Measurements from ENCODE around the gene ACOT8.

Gene ACOT8

GRCh38 chr20:45890077-45890984 lies 33.1 kb upstream of the ACOT8 start:
- CTCF ChIA-PET: interaction anchor here (0.5 kb wide), 1 partner anchor 38 kb away, joined by 4 read pairs; no protein-coding TSS in a partner anchor
- POLR2A ChIA-PET: interaction anchor here (0.7 to 5.6 kb wide), 4 partner anchors 8 to 57 kb away, joined by 3 to 30 read pairs (median 4); partner anchors contain the start of genes SNX21 and ZSWIM1
- no peak for DNase-seq (ENCODE audit: extremely low spot score)
- TF ChIP-seq NFRKB (IDR thresholded peaks at IDR 0.05): no peak
- TF ChIP-seq ZNF384 (IDR thresholded peaks at IDR 0.05): no peak
- TF ChIP-seq TARDBP (IDR thresholded peaks at IDR 0.05): no peak
- no peak for TF ChIP-seq ELF4 (IDR thresholded peaks at IDR 0.05)
- TF ChIP-seq L3MBTL2 (conservative IDR thresholded peaks at IDR 0.05): no peak
- no peak for TF ChIP-seq FOXK2 (IDR thresholded peaks at IDR 0.05)
- TF ChIP-seq SUZ12 (IDR thresholded peaks at IDR 0.05): no peak
- TF ChIP-seq LEF1 (IDR thresholded peaks at IDR 0.05; ENCODE audit: borderline replicate concordance): no peak
- no peak for TF ChIP-seq CTBP1 (IDR thresholded peaks at IDR 0.05; ENCODE audit: borderline replicate concordance)
- no peak for TF ChIP-seq BHLHE40 (IDR thresholded peaks at IDR 0.05; ENCODE audit: borderline replicate concordance)
- TF ChIP-seq FOXA1 (IDR thresholded peaks at IDR 0.05): no peak
- no peak for TF ChIP-seq ARNT (IDR thresholded peaks at IDR 0.05)

GRCh38 chr20:45888681-45889080 lies 31.5 kb upstream of the ACOT8 start:
- no peak for TF ChIP-seq TARDBP (IDR thresholded peaks at IDR 0.05)
- CTCF ChIA-PET: no interaction called here
- POLR2A ChIA-PET: interaction anchor here (1.0 to 5.6 kb wide), 2 partner anchors 7 to 46 kb away, joined by 3 to 30 read pairs; partner anchors contain the start of gene ZSWIM1
- DNase-seq (ENCODE audit: extremely low spot score): no peak

GRCh38 chr20:45887346-45887715 lies 30.1 kb upstream of the ACOT8 start, which contains the start of gene SPATA25:
TSS of gene SPATA25 (minus strand) at chr20:45887622. CDS start at chr20:45887590, 32 bp downstream.
- CTCF ChIA-PET: no interaction called here
- no peak for DNase-seq (ENCODE audit: extremely low spot score)
- TF ChIP-seq ELF4 (IDR thresholded peaks at IDR 0.05) (no peak), CTBP1 (IDR thresholded peaks at IDR 0.05; ENCODE audit: borderline replicate concordance) (no peak), FOXA1 (IDR thresholded peaks at IDR 0.05) (no peak), SP1 (IDR thresholded peaks at IDR 0.05) (no peak), FOXK2 (IDR thresholded peaks at IDR 0.05) (no peak), ARNT (IDR thresholded peaks at IDR 0.05) (no peak), ZNF384 (IDR thresholded peaks at IDR 0.05) (no peak), NFRKB (IDR thresholded peaks at IDR 0.05) (no peak)
- POLR2A ChIA-PET: no interaction called here

- POLR2A ChIA-PET: no interaction called here
- CTCF ChIA-PET: no interaction called here
- TF ChIP-seq LEF1 (IDR thresholded peaks at IDR 0.05; ENCODE audit: borderline replicate concordance): no peak
- no peak for DNase-seq (ENCODE audit: extremely low spot score)
Observed at GRCh38 chr20:45886590-45887345, 29.6 kb upstream of the ACOT8 start.

GRCh38 chr20:45883100-45883469 lies 25.9 kb upstream of the ACOT8 start:
- ChIA-PET POLR2A (interaction anchor here (1.1 to 3.2 kb wide), 5 partner anchors 8 to 52 kb away, joined by 3 to 30 read pairs (median 4); partner anchors contain the start of genes ACOT8, CTSA, NEURL2 and ZSWIM3), CTCF (interaction anchor here (1.1 kb wide), 1 partner anchor 10 kb away, joined by 3 read pairs; no protein-coding TSS in a partner anchor)
- no peak for DNase-seq (ENCODE audit: extremely low spot score)
- TF ChIP-seq LEF1 (IDR thresholded peaks at IDR 0.05; ENCODE audit: borderline replicate concordance) (no peak), ZNF384 (IDR thresholded peaks at IDR 0.05) (no peak), FOXM1 (IDR thresholded peaks at IDR 0.05; ENCODE audit: borderline replicate concordance) (no peak), SUZ12 (IDR thresholded peaks at IDR 0.05) (no peak), NFRKB (IDR thresholded peaks at IDR 0.05) (no peak), BHLHE40 (IDR thresholded peaks at IDR 0.05; ENCODE audit: borderline replicate concordance) (no peak), ARNT (IDR thresholded peaks at IDR 0.05) (no peak), ELF4 (IDR thresholded peaks at IDR 0.05) (no peak), PKNOX1 (IDR thresholded peaks at IDR 0.05) (no peak), CTBP1 (IDR thresholded peaks at IDR 0.05; ENCODE audit: borderline replicate concordance) (no peak), SP1 (IDR thresholded peaks at IDR 0.05) (no peak), FOXA1 (IDR thresholded peaks at IDR 0.05) (no peak), HDGF (IDR thresholded peaks at IDR 0.05; ENCODE audit: borderline replicate concordance) (no peak)

GRCh38 chr20:45882469-45883099 lies 25.4 kb upstream of the ACOT8 start:
- CTCF ChIA-PET: interaction anchor here (1.1 kb wide), 1 partner anchor 11 kb away, joined by 3 read pairs; no protein-coding TSS in a partner anchor
- no peak for DNase-seq (ENCODE audit: extremely low spot score)
- TF ChIP-seq FOXM1 (IDR thresholded peaks at IDR 0.05; ENCODE audit: borderline replicate concordance) (no peak), FOXA1 (IDR thresholded peaks at IDR 0.05) (no peak), TARDBP (IDR thresholded peaks at IDR 0.05) (no peak), FOXK2 (IDR thresholded peaks at IDR 0.05) (no peak), NFRKB (IDR thresholded peaks at IDR 0.05) (no peak)
- POLR2A ChIA-PET: interaction anchor here (1.0 to 3.2 kb wide), 6 partner anchors 9 to 91 kb away, joined by 3 to 30 read pairs (median 6); partner anchors contain the start of genes CTSA, DNTTIP1, NEURL2 and WFDC3
